Suppressor macrophage (primary cell): Measurements from ENCODE around the gene SNIP1.
"Not testable (repeated sequence)": the region's sequence is repeated elsewhere in the genome, so short reads cannot be mapped to it uniquely, and the experiment has no call there.

Experiments used
- DNase-seq, 4 experiments: peaks; one replicate each; pipeline ENCODE4 v3.0.0-alpha.2; 2020 to 2022

The SNIP1 gene

DNA sequence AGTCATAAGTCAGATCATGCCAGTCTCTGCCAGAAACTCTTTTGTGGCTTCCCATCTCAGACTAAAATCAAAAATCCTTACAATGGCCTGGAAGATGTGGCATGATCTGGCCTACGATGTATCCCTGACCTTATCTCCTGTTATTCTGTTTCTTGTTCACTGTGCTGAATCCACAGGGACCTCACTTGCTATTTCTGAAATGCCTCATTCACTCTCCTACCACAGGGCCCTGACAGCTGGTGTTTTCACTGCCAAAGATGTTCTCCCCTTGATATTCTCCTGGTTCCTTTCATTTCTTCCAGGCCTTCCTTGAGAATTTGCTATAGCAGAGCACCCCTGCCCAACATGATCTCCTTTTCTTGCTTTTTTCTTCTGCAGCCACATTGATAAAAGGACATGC lies 4.3 kb upstream of the SNIP1 start:
- no peak for DNase-seq

DNA sequence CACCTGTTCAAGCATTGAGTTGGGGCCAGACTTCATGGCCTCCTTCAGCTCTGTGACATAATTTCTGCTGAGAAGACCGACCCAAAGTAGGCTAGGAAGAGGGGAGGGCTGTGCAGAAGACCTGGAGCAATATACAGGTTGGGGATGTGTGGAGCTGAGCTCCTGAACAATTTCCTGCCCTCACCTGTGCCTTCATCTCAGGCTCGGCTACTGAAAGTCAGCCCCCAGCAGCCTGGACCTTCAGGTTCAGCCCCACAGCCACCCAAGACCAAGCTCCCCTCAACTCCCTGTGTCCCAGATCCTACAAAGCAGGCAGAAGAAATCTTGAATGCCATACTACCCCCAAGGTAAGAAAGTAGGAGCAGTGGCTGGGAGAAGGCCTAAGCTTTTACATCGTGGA lies 3.3 kb upstream of the SNIP1 start:
- DNase-seq, result no peak

DNA sequence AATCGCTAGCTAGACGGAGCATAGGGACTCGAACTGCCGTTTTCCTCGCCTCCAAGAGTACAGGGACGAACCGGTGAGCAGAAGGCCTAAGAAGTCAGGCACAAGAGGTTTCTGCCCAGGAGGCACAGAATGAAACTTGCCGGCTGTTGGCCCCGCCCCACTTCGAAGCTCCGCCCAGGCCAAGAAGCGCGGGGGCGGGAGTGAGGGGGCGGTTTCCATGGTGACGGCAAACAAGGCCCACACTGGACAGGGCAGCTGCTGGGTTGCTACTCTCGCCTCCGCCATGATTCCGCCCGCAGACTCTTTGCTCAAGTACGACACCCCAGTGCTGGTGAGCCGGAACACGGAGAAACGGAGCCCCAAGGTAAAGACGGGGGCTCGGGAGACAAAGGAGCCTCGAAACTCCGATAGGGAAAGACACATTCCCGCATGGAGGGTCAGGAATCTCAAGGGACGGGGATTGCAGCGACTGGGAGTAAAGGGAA lies 2.7 kb upstream of the SNIP1 start, which contains the start of gene DNALI1:
Gene DNALI1 (plus strand): TSS at position 229 of the 485 bp plus-strand sequence. CDS start 55 bp downstream, at position 284.
- peak; percentile 33 to 72 (median 54) for DNase-seq

DNA sequence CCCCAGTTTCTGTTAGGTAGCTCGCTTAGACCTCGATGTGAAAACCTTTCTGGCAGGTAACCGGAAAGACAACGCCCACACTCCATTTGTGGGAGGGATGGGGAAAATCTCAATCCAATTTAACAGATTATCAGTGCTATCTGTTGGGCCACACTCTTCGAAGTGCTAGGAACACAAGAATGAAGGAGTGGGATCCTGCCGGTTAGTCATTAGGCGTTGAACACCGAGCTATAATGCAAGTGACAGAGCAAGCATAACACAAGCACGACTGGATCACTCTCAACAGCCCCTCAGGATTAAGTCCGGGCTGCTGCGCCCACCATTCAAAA lies 531 bp downstream of the SNIP1 start:
- DNase-seq, result peak in 1 of 4 experiments; percentile 3

DNA sequence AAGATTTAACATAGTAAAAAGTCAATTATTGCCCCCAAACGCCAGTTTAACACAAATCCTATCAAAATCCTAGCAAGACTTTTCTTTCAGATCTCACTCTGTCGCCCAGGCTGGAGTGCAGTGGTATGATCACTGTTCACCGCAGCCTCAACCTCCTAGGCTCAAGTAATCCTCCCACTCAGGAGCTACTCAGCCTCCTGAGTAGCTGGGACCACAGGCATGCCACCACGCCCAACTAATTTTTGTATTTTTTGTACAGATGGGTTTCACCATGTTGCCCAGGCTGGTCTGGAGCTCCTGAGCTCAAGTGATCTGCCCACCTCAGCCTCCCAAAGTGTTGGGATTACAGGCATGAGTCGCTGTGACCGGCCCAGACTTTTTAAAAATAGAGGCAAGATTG lies 4.8 kb downstream of the SNIP1 start:
- no peak for DNase-seq

DNA sequence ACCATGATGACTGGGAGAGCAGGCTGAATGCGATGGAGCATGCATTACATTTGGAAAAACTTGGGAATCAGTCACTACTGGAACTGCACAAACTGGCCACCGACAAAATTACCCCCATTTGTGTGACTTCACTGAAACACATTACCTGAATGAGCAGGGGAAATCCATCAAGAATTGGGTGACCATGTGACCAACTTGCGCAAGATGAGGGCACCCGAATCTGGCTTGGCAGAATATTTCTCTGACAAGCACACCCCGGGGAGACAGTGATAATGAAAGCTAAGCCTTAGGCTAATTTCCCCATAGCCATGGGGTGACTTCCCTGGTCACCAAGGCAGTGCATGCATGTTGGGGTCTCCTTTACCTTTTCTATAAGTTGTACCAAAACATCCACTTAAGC lies 9.1 kb downstream of the SNIP1 start:
- DNase-seq, result no peak

DNA sequence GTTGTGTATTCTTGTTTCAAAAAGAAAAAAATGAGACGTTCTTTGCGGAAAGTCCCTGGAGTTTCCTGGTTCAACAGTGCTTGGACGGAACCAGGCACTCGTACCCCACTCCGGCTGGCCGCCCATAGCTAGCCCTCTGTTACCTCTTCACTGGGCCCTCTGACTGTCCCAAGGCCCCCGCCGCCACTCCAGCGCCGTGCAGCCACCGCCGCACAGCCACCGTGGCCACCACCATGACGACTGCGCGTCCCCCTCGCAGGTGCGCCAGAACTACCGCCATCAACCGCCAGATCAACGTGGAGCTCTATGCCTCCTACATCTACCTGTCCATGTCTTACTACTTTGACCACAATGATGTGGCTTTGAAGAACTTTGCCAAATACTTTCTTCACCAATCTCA lies 9.6 kb downstream of the SNIP1 start:
- no peak for DNase-seq

DNA sequence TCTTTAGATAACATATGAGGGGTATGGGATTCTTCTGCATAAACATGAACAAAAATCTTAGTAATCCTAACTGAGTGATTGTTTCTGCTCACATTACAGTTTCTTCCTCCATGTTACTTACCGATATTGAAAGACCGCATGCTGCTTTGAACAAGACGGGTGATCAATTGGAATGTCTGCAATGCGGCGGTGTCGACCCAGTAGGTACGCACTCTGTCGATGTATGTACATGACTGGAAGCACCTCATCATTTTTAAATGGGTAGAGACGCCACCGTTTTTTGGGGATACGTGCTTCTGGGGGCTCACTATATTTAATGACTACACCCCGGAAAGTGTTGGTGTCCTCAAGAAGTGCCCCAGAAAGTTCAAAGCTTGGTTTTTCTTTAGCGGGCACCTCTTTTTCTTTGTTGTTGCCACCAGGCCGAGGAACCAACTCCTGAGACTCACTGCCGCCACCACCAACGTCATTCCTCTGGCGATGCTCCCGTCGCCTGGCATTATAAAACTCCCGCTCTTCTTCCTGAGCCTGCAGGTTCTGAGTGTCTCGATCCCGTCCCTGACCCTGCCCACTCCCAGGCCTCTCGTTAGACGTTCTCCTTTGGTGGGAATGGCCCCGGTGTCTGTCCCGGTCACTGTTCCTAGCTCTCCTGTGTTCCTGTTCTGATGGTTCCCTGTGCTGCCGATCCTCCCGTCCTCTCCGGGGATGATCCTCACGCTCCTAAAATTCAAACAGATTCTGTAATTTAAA lies 13.9 kb downstream of the SNIP1 start:
- no peak for DNase-seq

DNA sequence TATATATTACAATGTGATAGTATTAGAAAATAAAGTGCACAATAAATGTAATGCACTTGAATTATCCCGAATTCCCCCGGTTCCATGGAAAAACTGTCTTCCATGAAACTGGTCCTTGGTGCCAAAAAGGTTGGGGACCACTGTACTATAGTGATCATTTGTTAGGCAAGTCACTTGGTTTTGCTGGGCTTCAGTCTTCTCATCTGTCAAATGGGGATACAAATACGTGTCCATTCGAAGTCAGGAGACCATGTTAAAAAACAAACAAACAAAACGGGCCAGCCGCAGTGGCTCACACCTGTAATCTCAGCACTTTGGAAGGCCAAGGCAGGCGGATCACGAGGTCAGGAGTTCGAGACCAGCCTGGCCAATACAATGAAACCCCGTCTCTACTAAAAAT lies 14.9 kb downstream of the SNIP1 start:
- not testable (repeated sequence) for DNase-seq

DNA sequence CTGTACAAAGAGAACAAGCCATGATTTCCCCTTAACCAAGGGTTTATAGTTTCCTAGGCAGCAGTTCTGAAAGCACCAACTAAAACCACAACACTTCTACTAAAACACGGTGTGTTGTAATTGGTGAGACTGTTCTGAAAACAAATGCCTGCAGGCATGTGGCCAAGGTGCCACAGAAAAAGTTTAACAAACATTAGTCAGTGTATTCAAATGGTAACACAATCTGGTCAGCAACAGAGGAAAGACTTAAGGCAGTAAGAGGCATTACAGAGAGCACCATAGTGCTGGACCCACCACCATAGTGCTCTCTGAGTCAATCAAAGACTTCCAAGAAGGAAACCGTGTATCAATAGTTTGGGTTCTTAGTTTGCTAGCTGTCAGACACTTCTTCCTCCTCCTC lies 16.7 kb downstream of the SNIP1 start:
- DNase-seq, result no peak

DNA sequence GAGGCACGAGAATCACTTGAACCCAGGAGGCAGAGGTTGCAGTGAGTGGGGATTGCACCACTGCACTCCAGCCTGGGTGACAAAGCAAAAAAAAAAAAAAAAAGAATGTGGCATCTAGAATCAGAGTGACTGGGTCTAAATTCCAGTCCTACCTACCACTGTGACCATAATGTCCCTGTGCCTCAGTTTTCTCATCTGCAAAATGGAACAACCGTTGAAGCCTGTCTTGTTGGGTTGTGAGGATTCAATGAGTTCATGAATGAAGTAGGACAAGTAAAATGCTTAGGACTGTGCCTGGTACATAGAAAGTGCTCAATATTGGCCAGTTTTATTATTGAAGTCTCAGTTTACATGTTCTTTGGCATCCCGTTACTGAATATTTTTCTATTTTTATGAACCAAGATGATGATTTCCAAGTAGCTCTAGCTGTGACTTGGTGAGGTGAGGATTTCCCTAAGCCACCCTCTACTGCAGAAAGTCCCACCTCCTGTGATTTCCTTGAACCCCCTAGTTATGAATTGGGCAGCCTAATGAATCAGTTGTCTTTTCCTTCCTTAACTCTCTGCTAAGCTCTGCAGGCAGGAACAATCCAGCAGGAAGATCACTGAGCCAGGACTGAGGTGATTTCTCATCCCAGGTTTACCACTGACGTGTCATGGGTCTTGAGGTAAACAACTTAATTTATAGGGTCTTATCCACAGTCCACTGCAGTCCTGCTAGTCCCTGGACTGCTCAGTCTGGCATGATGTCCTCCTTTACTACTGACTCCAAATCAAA lies 20.6 kb downstream of the SNIP1 start:
- DNase-seq, result no peak

DNA sequence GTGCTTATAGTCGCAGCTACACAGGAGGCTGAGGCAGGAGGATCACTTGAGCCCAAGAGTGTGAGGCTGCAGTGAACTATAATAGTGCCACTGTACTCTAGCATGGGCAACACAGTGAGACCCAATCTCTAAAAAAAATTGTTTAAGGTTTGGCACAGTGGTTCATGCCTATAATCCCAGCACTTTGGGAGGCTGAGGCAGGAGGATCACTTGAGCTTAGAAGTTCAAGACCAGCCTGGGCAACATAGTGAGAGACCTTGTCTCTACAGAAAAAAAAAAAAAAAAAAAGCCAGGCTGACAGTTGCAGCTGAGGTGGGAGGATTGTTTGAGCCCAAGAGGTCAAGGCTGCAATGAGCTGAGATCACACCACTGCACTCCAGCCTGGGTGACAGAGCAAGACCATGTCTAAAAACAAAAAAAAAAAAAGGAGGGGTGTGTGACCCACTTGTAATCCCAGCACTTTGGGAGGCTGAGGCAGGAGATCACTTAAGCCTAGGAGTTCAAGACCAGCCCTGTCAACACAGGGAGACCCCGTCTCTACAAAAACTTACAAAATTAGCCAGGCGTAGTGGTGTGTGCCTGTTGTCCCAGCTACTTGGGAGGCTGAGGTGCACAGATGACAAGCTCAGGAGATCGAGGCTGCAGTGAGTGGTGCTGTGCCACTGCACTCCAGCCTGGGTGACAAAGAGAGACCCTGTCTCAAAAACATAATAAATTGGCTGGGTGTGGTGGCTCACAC lies 21.5 kb downstream of the SNIP1 start:
- DNase-seq, result not testable (repeated sequence)

DNA sequence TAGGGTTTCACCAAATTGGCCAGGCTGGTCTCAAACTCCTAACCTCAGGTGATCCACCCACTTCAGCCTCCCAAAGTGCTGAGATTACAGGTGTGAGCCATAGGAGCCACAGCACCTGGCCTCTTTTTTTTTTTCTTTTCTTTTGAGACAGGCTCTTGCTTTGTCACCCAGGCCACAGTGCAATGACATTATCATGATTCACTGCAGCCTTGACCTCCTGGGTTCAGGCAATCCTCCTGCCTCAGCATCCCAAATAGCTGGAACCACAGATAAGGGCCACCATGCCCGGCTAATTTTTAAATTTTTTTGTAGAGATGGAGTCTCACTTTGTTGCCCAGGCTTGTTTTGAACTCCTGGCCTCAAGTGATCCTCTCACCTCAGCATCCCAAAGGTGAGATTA lies 24.2 kb downstream of the SNIP1 start:
- DNase-seq, result not testable (repeated sequence)

DNA sequence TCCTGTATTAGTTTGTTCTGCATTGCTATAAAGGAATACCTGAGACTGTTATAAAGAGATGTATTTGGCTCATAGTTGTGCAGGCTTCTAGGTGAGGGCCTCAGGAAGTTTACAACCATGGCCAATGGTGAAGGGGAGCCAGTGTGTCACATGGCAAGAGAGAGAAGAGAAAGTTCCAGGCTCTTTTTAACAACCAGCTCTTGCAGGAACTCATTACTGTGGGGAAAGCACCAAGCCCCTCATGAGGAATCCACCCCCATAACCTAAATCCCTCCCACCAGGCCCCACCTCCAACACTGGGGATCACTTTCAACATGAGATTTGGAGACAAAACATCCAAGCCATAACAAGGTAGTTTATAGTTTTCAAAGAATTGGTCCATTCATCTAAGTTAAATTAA lies 34.5 kb downstream of the SNIP1 start:
- no peak for DNase-seq

DNA sequence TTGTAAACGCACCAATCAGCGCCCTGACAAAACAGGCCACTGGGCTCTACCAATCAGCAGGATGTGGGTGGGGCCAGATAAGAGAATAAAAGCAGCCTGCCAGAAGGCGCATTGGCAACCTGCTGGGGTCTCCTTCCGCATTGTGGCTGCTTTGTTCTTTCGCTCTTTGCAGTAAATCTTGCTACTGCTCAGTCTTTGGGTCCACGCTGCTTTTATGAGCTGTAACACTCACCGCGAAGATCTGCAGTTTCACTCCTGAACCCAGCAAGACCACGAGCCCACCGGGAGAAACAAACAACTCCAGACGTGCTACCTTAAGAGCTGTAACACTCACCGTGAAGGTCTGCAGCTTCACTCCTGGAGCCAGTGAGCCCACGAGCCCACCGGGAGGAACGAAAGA lies 35.2 kb downstream of the SNIP1 start:
- not testable (repeated sequence) for DNase-seq

DNA sequence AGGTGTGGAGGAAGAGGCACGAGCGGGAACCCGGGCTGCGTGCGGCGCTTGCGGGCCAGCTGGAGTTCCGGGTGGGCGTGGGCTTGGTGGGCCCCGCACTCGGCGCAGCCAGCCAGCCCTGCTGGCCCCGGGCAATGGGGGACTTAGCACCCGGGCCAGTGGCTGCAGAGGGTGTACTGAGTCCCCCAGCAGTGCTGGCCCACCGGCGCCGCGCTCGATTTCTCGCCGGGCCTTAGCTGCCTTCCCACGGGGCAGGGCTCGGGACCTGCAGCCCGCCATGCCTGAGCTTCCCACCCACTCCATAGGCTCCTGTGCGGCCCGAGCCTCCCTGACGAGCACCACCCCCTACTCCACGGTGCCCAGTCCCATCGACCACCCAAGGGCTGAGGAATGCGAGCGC lies 35.9 kb downstream of the SNIP1 start:
- not testable (repeated sequence) for DNase-seq

DNA sequence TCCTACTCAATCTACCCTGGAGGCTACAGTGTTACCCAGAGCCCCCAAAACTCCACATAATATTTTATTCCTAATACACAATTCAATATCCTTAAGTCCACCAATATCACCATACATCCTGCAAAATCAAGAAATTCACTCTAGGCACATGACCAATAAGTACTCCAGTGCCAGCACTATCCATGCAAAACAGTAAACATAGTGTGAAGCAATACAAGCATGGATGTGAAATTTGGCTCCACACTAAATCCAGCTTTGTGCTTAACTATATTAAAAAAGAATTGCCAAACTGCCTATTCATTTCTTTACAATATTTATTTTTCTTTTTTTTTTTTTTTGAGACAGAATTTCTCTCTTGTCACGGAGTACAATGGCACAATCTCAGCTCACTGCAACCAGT lies 36.5 kb downstream of the SNIP1 start:
- DNase-seq, result no peak

DNA sequence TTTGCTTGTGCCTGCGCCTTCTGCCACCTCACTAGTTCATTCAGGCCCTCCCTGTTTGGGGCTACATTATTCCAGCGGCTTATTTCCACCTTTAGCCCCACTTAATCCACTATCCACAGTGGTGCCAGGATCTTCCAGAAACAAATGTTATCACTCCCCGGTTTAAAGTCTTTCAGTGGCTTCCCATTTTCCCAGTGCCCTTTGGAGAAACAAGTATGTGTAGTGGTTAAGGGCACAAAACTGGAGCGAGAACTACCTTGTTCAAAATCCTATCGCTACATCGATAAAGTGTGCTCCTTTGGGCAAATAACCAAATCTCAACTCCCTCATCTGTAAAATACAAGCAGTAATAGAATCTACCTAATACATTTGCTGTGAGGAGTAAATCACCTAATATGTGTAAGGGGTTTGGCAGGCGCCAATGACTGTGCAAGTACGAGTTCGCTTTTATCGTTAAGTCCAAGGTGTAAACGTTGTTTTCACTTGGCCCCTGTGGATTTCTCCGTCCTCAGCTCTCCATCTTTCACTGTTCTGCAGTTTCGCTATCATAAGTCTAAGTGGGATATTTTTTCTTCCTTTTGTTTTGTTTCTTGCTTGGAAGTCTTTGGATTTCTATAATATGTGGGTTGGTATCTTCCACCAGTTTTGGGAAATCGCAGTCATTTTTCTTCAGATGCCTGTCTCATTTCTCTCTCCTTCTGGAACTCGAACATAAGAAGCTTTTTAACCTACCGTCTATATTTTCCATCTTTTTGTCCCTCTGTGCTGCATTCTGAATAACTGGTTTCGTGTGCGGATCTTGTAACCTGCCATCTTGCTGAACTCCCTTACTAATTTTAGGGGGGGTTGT lies 38.7 kb downstream of the SNIP1 start:
- DNase-seq, result no peak

DNA sequence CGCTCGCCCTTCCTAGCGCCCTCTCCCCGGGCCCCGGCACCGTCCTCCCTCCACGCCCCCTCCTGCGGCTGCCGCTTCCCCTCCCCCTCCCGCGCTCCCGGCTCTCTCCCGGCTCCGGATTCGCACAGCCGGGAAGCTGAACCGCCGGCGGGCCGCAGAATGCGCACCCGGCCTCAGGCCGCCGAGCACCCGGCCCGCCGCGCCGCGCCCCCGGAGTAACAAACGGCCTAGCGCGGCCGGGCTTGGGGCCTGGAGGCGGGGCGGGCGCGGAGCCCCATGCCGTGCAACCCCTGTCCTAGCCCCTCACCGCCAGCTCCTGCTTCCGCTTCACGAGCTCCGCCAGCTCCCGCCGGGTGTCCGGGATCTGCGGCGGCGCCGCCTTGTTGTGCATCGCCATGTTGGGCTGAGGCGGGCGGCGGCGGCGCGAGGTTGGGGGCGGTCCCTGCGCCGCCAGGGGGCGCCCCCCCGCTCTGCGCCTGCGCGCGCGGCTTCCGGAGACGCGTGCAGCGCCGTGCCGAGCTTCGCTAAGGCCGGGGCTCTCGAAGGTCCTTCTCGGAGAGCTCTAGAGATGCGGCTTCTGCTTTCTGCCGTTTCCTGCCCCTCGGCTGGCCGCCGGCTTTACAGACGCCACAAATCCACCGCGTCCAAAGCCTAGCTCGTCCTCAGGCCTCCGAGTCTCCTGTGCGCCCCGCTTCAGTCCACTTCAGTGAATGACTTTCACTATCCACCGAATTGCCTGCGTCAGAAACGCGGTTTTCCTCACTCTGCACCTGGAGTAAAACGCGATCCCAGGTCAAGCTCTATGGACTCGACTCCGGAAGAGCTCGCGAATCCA lies 39.5 kb downstream of the SNIP1 start, which contains the start of gene MEAF6:
Gene MEAF6 (minus strand): TSS at position 417 of the 835 bp plus-strand sequence. CDS start 20 bp downstream, at position 397.
- DNase-seq, result peak; percentile 94 to 97 (median 96)

DNA sequence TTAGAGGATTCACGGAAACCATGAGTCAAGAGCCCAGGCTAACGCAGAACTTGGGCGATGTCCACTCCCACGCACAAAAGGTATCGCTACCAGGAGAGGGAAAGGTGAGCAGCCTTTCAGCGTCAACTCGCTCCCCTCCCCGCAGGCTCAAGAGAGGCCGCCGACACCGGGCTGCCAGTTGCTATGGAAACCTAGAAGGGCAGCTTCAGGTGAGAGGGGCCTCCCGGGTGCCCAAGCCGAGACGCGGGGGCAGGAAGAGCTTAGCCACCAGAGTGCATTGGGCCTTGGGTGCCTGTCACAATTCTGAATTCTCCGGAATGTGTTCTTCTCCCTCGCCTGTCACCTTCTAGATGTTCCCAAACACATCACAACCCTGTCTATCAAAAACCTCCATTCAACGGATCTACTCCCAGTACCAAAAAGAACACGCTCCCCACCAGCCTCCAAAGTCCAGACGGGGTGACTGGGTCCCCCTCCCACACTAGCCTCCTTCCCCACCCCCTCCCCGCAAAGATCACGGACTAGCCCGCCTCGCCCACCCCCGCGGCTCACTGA lies 40.2 kb downstream of the SNIP1 start:
- DNase-seq, result peak in 2 of 4 experiments; percentile 3 to 5

DNA sequence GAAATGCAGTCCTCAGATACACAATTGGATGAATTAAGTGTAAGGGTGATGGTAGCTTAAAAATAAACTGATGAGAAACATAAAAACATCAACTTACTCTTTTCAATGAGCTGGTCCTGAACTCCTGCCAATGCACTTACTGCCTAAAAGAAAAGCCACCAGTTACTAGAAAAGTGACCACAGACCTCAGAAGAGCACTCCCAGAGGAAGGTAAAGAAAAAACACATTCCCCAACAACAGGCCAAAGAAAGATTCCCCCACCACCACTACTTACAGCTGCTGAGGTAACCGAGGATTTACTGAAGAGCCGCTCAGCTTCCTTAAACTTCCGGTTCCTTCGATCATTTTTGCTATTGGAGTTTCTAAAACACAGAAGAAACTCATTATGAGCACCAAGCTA lies 44.9 kb downstream of the SNIP1 start:
- no peak for DNase-seq
